H9 (cell line): ENCODE results near the gene CDH26. TPM values are rescaled to one million over a fixed set of nuclear protein-coding genes. Genes with fewer than 3 reads are reported as not detected.

Experiments used
- DNase-seq: peaks from one replicate; pipeline ENCODE4 v3.0.0-alpha.2; 2017
- H2AFZ ChIP-seq: one replicate; pipeline ENCODE4 v1.6.1; 2013; ENCODE audit warnings: mild to moderate bottlenecking, low read length, control low read depth, moderate library complexity
- H2AK5ac ChIP-seq: 2 replicates; pipeline ENCODE4 v1.6.1; 2013; ENCODE audit warnings: low read length, control low read depth, mixed read lengths; ENCODE audit not compliant: insufficient read length
- H2BK120ac ChIP-seq: one replicate; pipeline ENCODE4 v1.6.1; 2013; ENCODE audit warnings: low read depth, mild to moderate bottlenecking, low read length, control low read depth, inconsistent platforms; ENCODE audit not compliant: poor library complexity, severe bottlenecking
- H2BK12ac ChIP-seq: 2 replicates; pipeline ENCODE4 v1.6.1; 2013; ENCODE audit warnings: low read length, control low read depth, mixed read lengths, low read depth; ENCODE audit not compliant: insufficient read length
- H2BK15ac ChIP-seq: 2 replicates; pipeline ENCODE4 v1.6.1; 2013; ENCODE audit warnings: low read depth, low read length, control low read depth
- H2BK20ac ChIP-seq: one replicate; pipeline ENCODE4 v1.6.1; 2013; ENCODE audit warnings: low read depth, mild to moderate bottlenecking, low read length, control low read depth, inconsistent platforms; ENCODE audit not compliant: poor library complexity, severe bottlenecking
- H2BK5ac ChIP-seq: 2 replicates; pipeline ENCODE4 v1.6.1; 2013; ENCODE audit warnings: low read length, control low read depth, mixed read lengths; ENCODE audit not compliant: insufficient read length
- H3K14ac ChIP-seq: 2 replicates; pipeline ENCODE4 v1.6.1; 2013; ENCODE audit warnings: low read length, control low read depth; ENCODE audit not compliant: insufficient read depth
- H3K18ac ChIP-seq: 2 replicates; pipeline ENCODE4 v1.6.1; 2013; ENCODE audit warnings: low read depth, mild to moderate bottlenecking, mixed read lengths, low read length, control low read depth; ENCODE audit not compliant: insufficient read length
- H3K23ac ChIP-seq: 2 replicates; pipeline ENCODE4 v1.6.1; 2013; ENCODE audit warnings: low read length, control low read depth, mixed read lengths, low read depth; ENCODE audit not compliant: insufficient read length
- H3K23me2 ChIP-seq: 2 replicates; pipeline ENCODE4 v1.6.1; 2013; ENCODE audit warnings: low read depth, mild to moderate bottlenecking, mixed read lengths, low read length, control low read depth; ENCODE audit not compliant: insufficient read length, poor library complexity, severe bottlenecking
- H3K27ac ChIP-seq: 2 replicates; pipeline ENCODE4 v1.5.1; 2013; ENCODE audit warnings: low read length, control low read depth, mixed read lengths, low read depth; ENCODE audit not compliant: insufficient read length
- H3K27me3 ChIP-seq: 2 replicates; pipeline ENCODE4 v1.6.1; 2013; ENCODE audit warnings: low read length, control low read depth, inconsistent platforms; ENCODE audit not compliant: insufficient read depth
- H3K4ac ChIP-seq: 2 replicates; pipeline ENCODE4 v1.6.1; 2013; ENCODE audit warnings: low read depth, mild to moderate bottlenecking, control low read depth, inconsistent platforms, low read length, moderate library complexity
- H3K4me1 ChIP-seq: 2 replicates; pipeline ENCODE4 v1.6.1; 2013; ENCODE audit warnings: low read length, control low read depth, inconsistent platforms; ENCODE audit not compliant: insufficient read depth
- H3K4me2 ChIP-seq: 2 replicates; pipeline ENCODE4 v1.6.1; 2013; ENCODE audit warnings: low read length, control low read depth, mixed read lengths; ENCODE audit not compliant: insufficient read length, insufficient read depth
- H3K56ac ChIP-seq: 2 replicates; pipeline ENCODE4 v1.6.1; 2013; ENCODE audit warnings: low read depth, mild to moderate bottlenecking, mixed read lengths, low read length, control low read depth; ENCODE audit not compliant: insufficient read length
- H3K79me1 ChIP-seq: 2 replicates; pipeline ENCODE4 v1.6.1; 2013; ENCODE audit warnings: low read depth, mild to moderate bottlenecking, moderate library complexity, low read length, control low read depth, inconsistent platforms; ENCODE audit not compliant: insufficient read depth, poor library complexity, severe bottlenecking
- H3K79me2 ChIP-seq: 2 replicates; pipeline ENCODE4 v1.6.1; 2013; ENCODE audit warnings: low read length, control low read depth, inconsistent platforms; ENCODE audit not compliant: insufficient read depth
- H3K9ac ChIP-seq: 2 replicates; pipeline ENCODE4 v1.6.1; 2013; ENCODE audit warnings: low read length, control low read depth, mixed read lengths; ENCODE audit not compliant: insufficient read length; ENCODE audit errors: extremely low read depth
- H3K9me3 ChIP-seq: one replicate; pipeline ENCODE4 v1.6.1; 2013; ENCODE audit warnings: low read depth, low read length, inconsistent platforms; ENCODE audit not compliant: control insufficient read depth
- H3T11ph ChIP-seq: one replicate; pipeline ENCODE4 v1.6.1; 2013; ENCODE audit warnings: mild to moderate bottlenecking, low read length, control low read depth, inconsistent platforms
- H4K20me1 ChIP-seq: one replicate; pipeline ENCODE4 v1.6.1; 2013; ENCODE audit not compliant: control insufficient read depth, insufficient read length, insufficient read depth
- H4K5ac ChIP-seq: 2 replicates; pipeline ENCODE4 v1.6.1; 2013; ENCODE audit warnings: low read depth, mild to moderate bottlenecking, mixed read lengths, low read length, control low read depth; ENCODE audit not compliant: insufficient read length
- H4K8ac ChIP-seq: replicated peaks from 2 replicates; pipeline ENCODE4 v1.6.1; 2013; ENCODE audit warnings: low read length, control low read depth, mixed read lengths, low read depth; ENCODE audit not compliant: insufficient read length
- H4K91ac ChIP-seq: 2 replicates; pipeline ENCODE4 v1.6.1; 2013; ENCODE audit warnings: low read depth, mild to moderate bottlenecking, moderate library complexity, mixed read lengths, low read length, control low read depth; ENCODE audit not compliant: insufficient read length
- H3K27ac Mint-ChIP-seq, 3 experiments: 2 replicates in 2 of 3; 3 replicates in 1 of 3; pipeline ENCODE4 v1.8.0; 2020 to 2021; ENCODE audit warnings: mixed read lengths in 3 of 3, mild to moderate bottlenecking in 1 of 3, moderate library complexity in 1 of 3
- H3K27me3 Mint-ChIP-seq: 2 replicates; pipeline ENCODE4 v1.8.0; 2021; ENCODE audit warnings: low read depth, mild to moderate bottlenecking, moderate library complexity, mixed read lengths
- H3K36me3 Mint-ChIP-seq, 3 experiments: 2 replicates in 2 of 3; 3 replicates in 1 of 3; pipeline ENCODE4 v1.8.0; 2020 to 2021; ENCODE audit warnings: low read depth in 3 of 3, mixed read lengths in 3 of 3; ENCODE audit not compliant: insufficient read depth in 1 of 3
- H3K4me1 Mint-ChIP-seq, 2 experiments: 2 replicates each; pipeline ENCODE4 v1.8.0; 2020; ENCODE audit warnings: mixed read lengths in 2 of 2
- H3K4me3 Mint-ChIP-seq, 2 experiments: 2 replicates in 1 of 2; 3 replicates in 1 of 2; pipeline ENCODE4 v1.8.0; 2020 to 2021; ENCODE audit warnings: mild to moderate bottlenecking in 2 of 2, mixed read lengths in 2 of 2, moderate library complexity in 1 of 2
- H3K9me3 Mint-ChIP-seq, 2 experiments: 2 replicates in 1 of 2; 3 replicates in 1 of 2; pipeline ENCODE4 v1.8.0; 2020; ENCODE audit warnings: mild to moderate bottlenecking in 2 of 2, mixed read lengths in 2 of 2, moderate library complexity in 1 of 2
- WGBS: extraction: QIAGEN DNeasy Blood & Tissue Kit; methylation state at CpG from one replicate; pipeline ENCODE4 v1.1.7; 2013; ENCODE audit warnings: missing lambda C conversion rate, low lambda C conversion rate, mixed read lengths; ENCODE audit not compliant: insufficient read length; ENCODE audit errors: extremely low coverage; 5-methylcytosine and 5-hydroxymethylcytosine counted together
- total RNA-seq: library from RNA; stranded (reverse); gene quantifications from 2 replicates; pipeline ENCODE4 v1.2.1, GENCODE V29; 2021
- TF ChIP-seq, protein P1 (sequence below): fragments of 200-600 bp; sonication (generic); conservative IDR thresholded peaks from 3 replicates; pipeline ENCODE4 v1.8.0; 2021; ENCODE audit warnings: antibody characterized with exemption, mild to moderate bottlenecking

Gene CDH26
- total RNA-seq, 1 experiment from 2014 or later, result 0.79 TPM

DNA sequence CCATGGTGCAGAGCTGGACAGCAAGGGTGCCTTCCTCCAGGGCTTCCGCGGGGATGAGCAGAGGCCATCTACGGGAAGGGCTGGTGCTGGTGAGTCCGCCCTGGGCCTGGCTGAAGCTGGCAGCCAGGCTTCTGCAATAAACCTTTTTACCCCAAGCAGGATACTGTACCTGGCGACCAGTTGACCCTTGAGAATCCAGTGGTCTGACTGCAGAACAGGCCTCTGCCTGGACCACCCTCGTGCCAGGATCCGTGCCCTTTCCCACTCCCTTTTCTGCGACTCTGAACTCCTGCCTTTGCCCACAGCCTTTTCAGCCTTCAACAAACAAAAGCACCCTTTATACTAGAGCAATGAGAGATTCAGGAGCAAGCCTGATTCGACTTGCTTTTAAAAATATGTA lies 18.9 kb downstream of the CDH26 start:
- no peak overlapping the region for H3K18ac ChIP-seq
- H3K4me3 Mint-ChIP-seq, result no peak overlapping the region
- H3K79me1 ChIP-seq, result no peaks in the 10 kb centered on the region
- H3K36me3 Mint-ChIP-seq, result no peaks in the 10 kb centered on the region
- no peak overlapping the region for H2BK5ac ChIP-seq
- TF ChIP-seq, protein P1, sequence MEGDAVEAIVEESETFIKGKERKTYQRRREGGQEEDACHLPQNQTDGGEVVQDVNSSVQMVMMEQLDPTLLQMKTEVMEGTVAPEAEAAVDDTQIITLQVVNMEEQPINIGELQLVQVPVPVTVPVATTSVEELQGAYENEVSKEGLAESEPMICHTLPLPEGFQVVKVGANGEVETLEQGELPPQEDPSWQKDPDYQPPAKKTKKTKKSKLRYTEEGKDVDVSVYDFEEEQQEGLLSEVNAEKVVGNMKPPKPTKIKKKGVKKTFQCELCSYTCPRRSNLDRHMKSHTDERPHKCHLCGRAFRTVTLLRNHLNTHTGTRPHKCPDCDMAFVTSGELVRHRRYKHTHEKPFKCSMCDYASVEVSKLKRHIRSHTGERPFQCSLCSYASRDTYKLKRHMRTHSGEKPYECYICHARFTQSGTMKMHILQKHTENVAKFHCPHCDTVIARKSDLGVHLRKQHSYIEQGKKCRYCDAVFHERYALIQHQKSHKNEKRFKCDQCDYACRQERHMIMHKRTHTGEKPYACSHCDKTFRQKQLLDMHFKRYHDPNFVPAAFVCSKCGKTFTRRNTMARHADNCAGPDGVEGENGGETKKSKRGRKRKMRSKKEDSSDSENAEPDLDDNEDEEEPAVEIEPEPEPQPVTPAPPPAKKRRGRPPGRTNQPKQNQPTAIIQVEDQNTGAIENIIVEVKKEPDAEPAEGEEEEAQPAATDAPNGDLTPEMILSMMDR, result no peak
- H3K9ac ChIP-seq, result no peak overlapping the region
- no peaks in the 10 kb centered on the region for H3K9me3 Mint-ChIP-seq
- no peaks in the 10 kb centered on the region for H3K27me3 ChIP-seq
- no peak overlapping the region; the same call in 1 of the 2 replicates for H2BK15ac ChIP-seq
- H2BK12ac ChIP-seq, result no peak overlapping the region
- H3K27ac Mint-ChIP-seq, result no peak overlapping the region
- H2AFZ ChIP-seq, result no peak overlapping the region
- H3K79me2 ChIP-seq, result no peaks in the 10 kb centered on the region
- H2BK20ac ChIP-seq, result no peak overlapping the region
- no peak overlapping the region for H4K5ac ChIP-seq
- no peaks in the 10 kb centered on the region for H3K9me3 ChIP-seq
- H3K4me1 Mint-ChIP-seq, result peaks cover 0 to 2% of the 10 kb centered on the region in 2 experiments; a peak in 1 of 4 replicates
- no CpG with 5 or more reads among the region's 9 CpGs for WGBS
- no peaks in the 10 kb centered on the region for H3K27me3 Mint-ChIP-seq
- no peak for DNase-seq
- no peak overlapping the region for H3K4me2 ChIP-seq
- H3K56ac ChIP-seq, result no peak overlapping the region
- no peak overlapping the region for H3K27ac ChIP-seq
- H3K4me1 ChIP-seq, result no peaks in the 10 kb centered on the region
- no peak overlapping the region for H4K8ac ChIP-seq
- no peak overlapping the region for H2AK5ac ChIP-seq
- no peak overlapping the region for H2BK120ac ChIP-seq
- H3K23ac ChIP-seq, result no peak overlapping the region
- no peaks in the 10 kb centered on the region for H4K20me1 ChIP-seq
- H4K91ac ChIP-seq, result no peak overlapping the region
- no peak overlapping the region for H3T11ph ChIP-seq
- H3K4ac ChIP-seq, result no peak overlapping the region
- H3K23me2 ChIP-seq, result no peaks in the 10 kb centered on the region
- H3K14ac ChIP-seq, result 0 out of 2 replicates have a peak overlapping the region, but pooled peaks have one; percentile 28
